ENCODE data around the gene GPS1. TPM values are rescaled to one million over a fixed set of nuclear protein-coding genes. Genes with fewer than 3 reads are reported as not detected.

GPS1 gene
- total and polyA plus RNA-seq, 4 donors, result 53.9 to 66.3 (median 58.8) TPM

DNA sequence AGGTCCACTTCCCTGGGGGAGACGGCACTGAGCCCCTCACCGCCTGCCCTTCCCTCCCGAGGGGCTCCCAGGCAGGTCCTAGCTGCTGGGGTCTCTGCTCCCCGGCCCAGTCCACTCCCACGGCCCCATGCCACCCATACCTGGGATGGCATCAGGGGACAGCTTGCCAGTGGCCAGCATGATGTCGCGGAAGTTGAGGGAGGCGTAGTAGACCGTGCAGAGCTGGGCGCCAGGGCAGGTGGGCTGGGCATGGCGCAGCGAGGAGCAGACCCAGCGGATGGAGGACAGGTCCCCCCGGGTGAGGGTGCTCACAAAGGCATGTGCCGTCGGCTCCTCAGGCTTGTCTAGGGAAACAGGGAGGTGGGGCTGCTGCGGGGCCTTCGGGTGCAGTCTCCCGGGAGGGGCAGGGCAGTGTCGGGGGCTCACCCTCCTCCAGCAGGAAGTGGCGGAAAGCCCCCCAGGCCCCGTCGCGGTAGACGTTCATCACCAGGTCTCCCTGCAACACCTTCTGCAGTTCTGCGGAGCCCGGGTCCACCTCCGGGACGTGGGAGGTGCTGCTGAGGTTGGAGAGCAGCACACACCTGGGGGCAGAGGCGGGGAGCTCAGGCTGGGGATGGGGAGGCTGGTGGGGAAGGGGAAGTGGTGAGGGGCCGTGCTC, 32.8 kb downstream of the GPS1 start:
- Histone ChIP-seq H3K27ac (ENCODE audit: low read depth in 1 of 2, low read length in 2 of 2) (no peak overlapping the region), H3K27me3 (ENCODE audit: control insufficient read depth in 4 of 4, insufficient read depth in 4 of 4, low read length in 3 of 4) (no peaks in the 10 kb centered on the region), H3K4me1 (ENCODE audit: control insufficient read depth in 4 of 4, insufficient read depth in 4 of 4, low read length in 3 of 4) (peaks cover 0 to 19% (median 7%) of the 10 kb centered on the region in 4 donors), H3K4me3 (ENCODE audit: low read depth in 1 of 3, low read length in 3 of 3) (no peak overlapping the region), H3K9me3 (ENCODE audit: control insufficient read depth in 4 of 4, low read length in 3 of 4) (no peaks in the 10 kb centered on the region), H3K9ac (ENCODE audit: low read depth in 1 of 2, low read length in 2 of 2) (no peak overlapping the region), H3K36me3 (ENCODE audit: control insufficient read depth in 4 of 4, insufficient read depth in 3 of 4, low read depth in 1 of 4, low read length in 3 of 4) (peaks cover 44 to 86% (median 66%) of the 10 kb centered on the region in 4 donors)
- TF ChIP-seq, protein P1, sequence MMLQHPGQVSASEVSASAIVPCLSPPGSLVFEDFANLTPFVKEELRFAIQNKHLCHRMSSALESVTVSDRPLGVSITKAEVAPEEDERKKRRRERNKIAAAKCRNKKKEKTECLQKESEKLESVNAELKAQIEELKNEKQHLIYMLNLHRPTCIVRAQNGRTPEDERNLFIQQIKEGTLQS (IDR thresholded peaks at IDR 0.05), result no peak
- TF ChIP-seq YY1 (IDR thresholded peaks at IDR 0.05) (no peak), EGR1 (IDR thresholded peaks at IDR 0.05; ENCODE audit: low read depth in 2 of 2) (no peak), RXRA (IDR thresholded peaks at IDR 0.05) (no peak), HNF4A (conservative IDR thresholded peaks at IDR 0.05) (no peak), HNF4G (IDR thresholded peaks at IDR 0.05) (no peak)
- TF ChIP-seq, protein P2, sequence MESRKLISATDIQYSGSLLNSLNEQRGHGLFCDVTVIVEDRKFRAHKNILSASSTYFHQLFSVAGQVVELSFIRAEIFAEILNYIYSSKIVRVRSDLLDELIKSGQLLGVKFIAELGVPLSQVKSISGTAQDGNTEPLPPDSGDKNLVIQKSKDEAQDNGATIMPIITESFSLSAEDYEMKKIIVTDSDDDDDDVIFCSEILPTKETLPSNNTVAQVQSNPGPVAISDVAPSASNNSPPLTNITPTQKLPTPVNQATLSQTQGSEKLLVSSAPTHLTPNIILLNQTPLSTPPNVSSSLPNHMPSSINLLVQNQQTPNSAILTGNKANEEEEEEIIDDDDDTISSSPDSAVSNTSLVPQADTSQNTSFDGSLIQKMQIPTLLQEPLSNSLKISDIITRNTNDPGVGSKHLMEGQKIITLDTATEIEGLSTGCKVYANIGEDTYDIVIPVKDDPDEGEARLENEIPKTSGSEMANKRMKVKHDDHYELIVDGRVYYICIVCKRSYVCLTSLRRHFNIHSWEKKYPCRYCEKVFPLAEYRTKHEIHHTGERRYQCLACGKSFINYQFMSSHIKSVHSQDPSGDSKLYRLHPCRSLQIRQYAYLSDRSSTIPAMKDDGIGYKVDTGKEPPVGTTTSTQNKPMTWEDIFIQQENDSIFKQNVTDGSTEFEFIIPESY (IDR thresholded peaks at IDR 0.05), result no peak
- TF ChIP-seq, protein P3, sequence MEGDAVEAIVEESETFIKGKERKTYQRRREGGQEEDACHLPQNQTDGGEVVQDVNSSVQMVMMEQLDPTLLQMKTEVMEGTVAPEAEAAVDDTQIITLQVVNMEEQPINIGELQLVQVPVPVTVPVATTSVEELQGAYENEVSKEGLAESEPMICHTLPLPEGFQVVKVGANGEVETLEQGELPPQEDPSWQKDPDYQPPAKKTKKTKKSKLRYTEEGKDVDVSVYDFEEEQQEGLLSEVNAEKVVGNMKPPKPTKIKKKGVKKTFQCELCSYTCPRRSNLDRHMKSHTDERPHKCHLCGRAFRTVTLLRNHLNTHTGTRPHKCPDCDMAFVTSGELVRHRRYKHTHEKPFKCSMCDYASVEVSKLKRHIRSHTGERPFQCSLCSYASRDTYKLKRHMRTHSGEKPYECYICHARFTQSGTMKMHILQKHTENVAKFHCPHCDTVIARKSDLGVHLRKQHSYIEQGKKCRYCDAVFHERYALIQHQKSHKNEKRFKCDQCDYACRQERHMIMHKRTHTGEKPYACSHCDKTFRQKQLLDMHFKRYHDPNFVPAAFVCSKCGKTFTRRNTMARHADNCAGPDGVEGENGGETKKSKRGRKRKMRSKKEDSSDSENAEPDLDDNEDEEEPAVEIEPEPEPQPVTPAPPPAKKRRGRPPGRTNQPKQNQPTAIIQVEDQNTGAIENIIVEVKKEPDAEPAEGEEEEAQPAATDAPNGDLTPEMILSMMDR (IDR thresholded peaks at IDR 0.05; ENCODE audit: low read depth, low read length, missing input control), result no peak
- WGBS, result 93% methylated on average over 31 of the region's 31 CpGs
- DNase-seq (ENCODE audit: low spot score), result no peak

DNA sequence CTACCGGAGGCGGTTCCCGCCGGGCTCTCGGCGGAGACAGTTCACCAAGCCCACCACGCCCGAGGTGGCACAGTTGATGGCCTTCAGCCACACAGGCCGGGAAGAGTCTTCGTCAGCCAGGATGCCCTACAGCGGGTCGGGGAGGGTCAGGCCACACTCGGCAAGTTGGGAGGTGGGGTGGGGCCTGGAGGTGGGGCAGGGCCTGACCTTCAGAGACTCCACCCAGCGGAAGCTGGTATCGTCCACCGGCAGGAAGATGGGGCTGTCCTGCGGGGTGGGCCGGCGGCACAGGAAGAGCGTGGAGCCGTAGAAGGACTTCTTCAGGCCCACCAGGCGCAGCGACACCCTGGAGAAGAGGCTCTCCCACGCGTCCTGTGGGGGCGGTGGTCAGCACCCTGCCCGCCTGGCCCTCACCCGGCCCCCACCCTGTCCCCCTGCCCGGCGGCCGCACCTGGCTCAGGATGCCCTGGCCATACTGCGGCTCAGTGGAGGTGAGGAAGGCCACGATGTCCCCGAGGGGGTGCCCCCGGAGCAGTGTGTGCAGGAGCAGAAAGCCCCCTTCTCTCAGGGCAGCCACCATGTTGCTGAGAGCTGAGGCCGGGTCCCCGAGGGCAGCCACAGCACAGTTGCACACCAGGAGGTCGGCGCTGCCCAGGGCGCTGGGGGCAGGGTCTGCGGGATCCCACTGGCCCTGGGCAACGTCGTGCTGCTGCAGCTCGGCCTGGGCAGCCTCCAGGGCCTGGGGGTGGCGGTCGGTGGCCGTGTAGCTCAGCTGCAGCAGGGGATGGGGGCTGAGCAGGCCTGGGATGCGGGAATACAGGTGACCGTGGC, 33.5 kb downstream of the GPS1 start:
- Histone ChIP-seq H3K36me3 (ENCODE audit: control insufficient read depth in 4 of 4, insufficient read depth in 3 of 4, low read depth in 1 of 4, low read length in 3 of 4) (peaks cover 39 to 88% (median 63%) of the 10 kb centered on the region in 4 donors), H3K9me3 (ENCODE audit: control insufficient read depth in 4 of 4, low read length in 3 of 4) (no peaks in the 10 kb centered on the region), H3K4me3 (ENCODE audit: low read depth in 1 of 3, low read length in 3 of 3) (no peak overlapping the region), H3K4me1 (ENCODE audit: control insufficient read depth in 4 of 4, insufficient read depth in 4 of 4, low read length in 3 of 4) (peaks cover 0 to 27% (median 7%) of the 10 kb centered on the region in 4 donors), H3K27me3 (ENCODE audit: control insufficient read depth in 4 of 4, insufficient read depth in 4 of 4, low read length in 3 of 4) (no peaks in the 10 kb centered on the region), H3K9ac (ENCODE audit: low read depth in 1 of 2, low read length in 2 of 2) (no peak overlapping the region), H3K27ac (ENCODE audit: low read depth in 1 of 2, low read length in 2 of 2) (no peak overlapping the region)
- 85% methylated on average over 49 of the region's 49 CpGs for WGBS
- DNase-seq (ENCODE audit: low spot score), result no peak
- TF ChIP-seq, protein P2 (IDR thresholded peaks at IDR 0.05), result no peak
- TF ChIP-seq YY1 (IDR thresholded peaks at IDR 0.05) (no peak), FOXA1 (IDR thresholded peaks at IDR 0.05) (no peak), HNF4G (IDR thresholded peaks at IDR 0.05) (no peak), GABPA (IDR thresholded peaks at IDR 0.05 in 1 of 2, conservative IDR thresholded peaks at IDR 0.05 in 1 of 2) (no peak), JUND (IDR thresholded peaks at IDR 0.05) (no peak), SP1 (IDR thresholded peaks at IDR 0.05) (no peak)
- TF ChIP-seq, protein P4, sequence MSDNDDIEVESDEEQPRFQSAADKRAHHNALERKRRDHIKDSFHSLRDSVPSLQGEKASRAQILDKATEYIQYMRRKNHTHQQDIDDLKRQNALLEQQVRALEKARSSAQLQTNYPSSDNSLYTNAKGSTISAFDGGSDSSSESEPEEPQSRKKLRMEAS (IDR thresholded peaks at IDR 0.05), result no peak
- TF ChIP-seq, protein P5, sequence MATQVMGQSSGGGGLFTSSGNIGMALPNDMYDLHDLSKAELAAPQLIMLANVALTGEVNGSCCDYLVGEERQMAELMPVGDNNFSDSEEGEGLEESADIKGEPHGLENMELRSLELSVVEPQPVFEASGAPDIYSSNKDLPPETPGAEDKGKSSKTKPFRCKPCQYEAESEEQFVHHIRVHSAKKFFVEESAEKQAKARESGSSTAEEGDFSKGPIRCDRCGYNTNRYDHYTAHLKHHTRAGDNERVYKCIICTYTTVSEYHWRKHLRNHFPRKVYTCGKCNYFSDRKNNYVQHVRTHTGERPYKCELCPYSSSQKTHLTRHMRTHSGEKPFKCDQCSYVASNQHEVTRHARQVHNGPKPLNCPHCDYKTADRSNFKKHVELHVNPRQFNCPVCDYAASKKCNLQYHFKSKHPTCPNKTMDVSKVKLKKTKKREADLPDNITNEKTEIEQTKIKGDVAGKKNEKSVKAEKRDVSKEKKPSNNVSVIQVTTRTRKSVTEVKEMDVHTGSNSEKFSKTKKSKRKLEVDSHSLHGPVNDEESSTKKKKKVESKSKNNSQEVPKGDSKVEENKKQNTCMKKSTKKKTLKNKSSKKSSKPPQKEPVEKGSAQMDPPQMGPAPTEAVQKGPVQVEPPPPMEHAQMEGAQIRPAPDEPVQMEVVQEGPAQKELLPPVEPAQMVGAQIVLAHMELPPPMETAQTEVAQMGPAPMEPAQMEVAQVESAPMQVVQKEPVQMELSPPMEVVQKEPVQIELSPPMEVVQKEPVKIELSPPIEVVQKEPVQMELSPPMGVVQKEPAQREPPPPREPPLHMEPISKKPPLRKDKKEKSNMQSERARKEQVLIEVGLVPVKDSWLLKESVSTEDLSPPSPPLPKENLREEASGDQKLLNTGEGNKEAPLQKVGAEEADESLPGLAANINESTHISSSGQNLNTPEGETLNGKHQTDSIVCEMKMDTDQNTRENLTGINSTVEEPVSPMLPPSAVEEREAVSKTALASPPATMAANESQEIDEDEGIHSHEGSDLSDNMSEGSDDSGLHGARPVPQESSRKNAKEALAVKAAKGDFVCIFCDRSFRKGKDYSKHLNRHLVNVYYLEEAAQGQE (IDR thresholded peaks at IDR 0.05), result no peak

All from liver (tissue), 9 donors.